Left renal pelvis (tissue), 4 donors: Measurements from ENCODE around the gene PRDM15. TPM values are rescaled to one million over a fixed set of nuclear protein-coding genes. Genes with fewer than 3 reads are reported as not detected.

Source experiments
- DNase-seq, 4 donors: peaks; one replicate each; pipeline ENCODE4 v3.0.0-alpha.2; 2013; ENCODE audit warnings: low read depth in 4 of 4, low spot score in 3 of 4
- polyA plus RNA-seq, 4 donors: library from polyadenylated mRNA; unstranded; fragments of 120-200 nt; gene quantifications; one replicate each; pipeline ENCODE4 v1.2.1, GENCODE V29; 2013; ENCODE audit not compliant: insufficient read length in 4 of 4

The PRDM15 gene
- polyA plus RNA-seq, 4 donors, result 5.7 to 8.0 (median 6.2) TPM

- DNase-seq, result no peak
Observed at GRCh38 chr21:41867313-41867712, 11.8 kb downstream of the PRDM15 start.

DNA sequence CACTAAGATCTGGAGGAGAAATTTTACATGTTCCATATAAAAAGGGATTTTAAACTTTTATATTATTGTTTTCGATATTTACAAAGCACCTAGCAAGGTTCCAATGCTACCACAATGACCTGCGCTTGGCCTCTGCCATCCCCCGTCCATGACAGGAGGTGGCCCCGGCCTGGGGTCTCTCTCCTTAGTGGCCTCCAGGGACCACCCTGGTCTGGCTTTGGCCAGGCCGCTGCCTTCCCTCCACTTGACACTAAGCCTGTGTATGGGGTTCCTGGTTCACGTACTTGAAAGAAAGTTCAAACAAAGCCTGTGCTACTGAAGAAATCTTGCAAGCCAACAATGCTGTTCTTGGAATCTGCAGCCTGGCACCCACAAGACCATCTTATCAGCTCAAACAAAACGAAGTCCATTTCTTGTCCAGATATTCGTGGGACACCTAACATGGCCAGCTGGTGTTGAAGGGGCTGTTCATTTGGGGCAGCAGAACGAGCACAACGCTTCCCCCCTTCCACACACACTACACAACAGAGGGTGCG, 12.8 kb downstream of the PRDM15 start:
- no peak for DNase-seq

GRCh38 chr21:41865002-41865777, 14.0 kb downstream of the PRDM15 start:
- DNase-seq, result no peak

DNA sequence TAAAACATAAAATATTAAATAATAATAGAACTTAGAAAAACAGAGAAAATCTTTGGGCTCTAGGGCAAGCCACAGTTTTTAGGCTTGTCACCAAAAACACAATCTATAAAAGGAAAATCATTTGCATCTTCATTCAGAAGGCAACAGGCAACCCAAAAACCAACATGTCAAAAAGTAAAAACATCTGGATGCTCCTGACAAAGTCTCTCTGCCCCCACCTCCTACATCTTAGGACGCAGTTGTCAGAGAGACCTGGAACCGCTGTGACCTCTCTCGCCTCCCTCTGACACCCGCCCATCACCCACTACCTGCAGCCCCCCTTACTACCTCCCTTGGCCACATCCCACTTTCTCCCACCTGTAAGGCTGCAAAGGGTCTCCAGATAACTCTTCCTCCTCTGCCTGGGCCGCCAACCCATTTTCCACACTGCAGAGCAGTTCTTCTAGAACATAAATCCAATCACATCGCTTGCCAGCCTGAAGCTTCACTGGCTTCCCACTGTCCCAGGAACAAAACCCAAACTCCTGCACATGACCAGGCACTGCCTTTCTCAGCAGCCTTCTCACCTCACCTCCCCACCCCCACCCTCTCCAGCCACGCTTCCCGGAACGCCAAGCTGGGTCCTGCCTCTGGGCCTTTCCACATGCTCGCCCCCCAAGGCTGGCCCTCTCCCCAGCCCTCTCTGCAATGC, 14.7 kb downstream of the PRDM15 start:
- DNase-seq, result no peak

- DNase-seq, result no peak
Observed at GRCh38 chr21:41863439-41863740, 15.8 kb downstream of the PRDM15 start.

DNA sequence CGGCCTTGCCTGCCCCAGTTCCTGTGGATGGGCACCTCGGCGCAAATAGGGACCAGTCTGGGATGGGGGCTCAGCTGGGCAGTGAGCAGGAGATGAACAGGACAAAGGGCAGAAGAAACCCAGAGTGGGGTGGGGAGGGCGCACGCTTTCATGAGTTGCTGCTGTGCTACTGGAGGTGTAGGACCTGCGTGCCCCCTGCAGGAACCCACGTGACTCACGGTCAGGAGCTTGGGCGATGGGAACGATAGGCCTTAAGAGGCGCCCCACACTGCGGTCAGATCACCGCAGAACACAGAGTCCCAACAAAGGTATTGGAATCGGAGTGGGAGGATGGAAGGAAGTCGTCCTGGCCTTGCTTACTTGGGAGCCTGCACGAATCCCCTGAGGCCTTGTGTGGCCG, 17.2 kb downstream of the PRDM15 start:
- no peak for DNase-seq

- DNase-seq, result no peak
Observed at GRCh38 chr21:41861255-41861654, 17.9 kb downstream of the PRDM15 start.

DNA sequence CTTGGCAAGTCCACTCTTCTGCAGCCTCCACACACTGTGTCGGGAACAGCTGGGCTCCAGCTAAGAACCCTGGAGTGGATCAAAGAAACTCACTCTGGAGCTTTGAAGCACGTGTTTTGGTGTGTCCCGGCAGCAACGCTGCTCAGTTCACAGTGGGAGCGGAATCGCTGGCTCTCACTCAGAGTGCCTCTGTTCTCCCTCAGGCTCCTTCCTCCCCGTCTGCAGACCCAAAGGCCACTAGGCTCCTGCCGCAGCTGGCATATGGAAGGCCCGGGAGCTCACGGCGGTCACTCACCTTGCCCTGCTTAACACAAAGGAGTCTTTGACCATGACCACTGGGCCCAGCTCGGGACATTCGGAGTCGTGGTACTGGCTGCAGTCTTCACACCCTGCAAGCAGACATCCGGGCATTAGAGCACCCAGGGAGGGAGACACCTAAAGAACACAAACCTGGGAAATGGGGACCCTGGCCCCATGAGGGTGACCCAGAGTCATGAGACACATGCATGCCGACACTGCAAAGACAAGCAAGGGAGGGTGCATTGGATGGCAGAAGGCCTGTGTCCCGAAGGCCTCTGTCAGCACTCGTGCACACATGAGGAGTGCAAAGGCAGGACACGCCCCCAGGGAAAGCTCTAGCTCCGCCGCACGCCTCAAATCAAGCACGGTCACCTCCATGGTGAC, 19.7 kb downstream of the PRDM15 start:
- no peak for DNase-seq

GRCh38 chr21:41858466-41859296, 20.5 kb downstream of the PRDM15 start:
- no peak for DNase-seq

DNA sequence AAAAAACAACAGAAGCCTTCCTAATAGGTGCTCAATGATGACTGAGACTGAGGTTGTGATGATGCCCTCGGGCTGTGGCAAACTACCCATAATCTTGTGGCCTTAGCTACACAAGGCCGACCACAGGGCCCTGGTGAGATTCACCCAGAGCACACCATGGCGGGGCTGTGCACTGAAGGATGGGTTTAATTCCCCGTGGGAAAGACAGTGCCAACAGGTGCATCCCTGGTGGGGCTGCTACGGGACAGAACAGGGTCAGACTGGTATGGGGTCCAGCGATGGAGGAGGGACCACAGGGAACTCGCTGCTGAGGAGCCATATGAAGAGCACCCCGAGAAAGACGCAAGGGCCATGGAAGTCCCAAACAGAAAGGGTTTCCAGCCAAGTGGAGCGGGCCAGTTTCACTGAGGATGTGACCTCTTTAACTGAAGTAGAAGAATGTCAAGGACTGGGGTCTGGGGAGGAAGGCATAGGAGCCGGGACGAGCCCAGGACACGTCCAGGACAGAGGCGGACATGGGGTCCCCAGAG, 21.3 kb downstream of the PRDM15 start:
- no peak for DNase-seq

DNA sequence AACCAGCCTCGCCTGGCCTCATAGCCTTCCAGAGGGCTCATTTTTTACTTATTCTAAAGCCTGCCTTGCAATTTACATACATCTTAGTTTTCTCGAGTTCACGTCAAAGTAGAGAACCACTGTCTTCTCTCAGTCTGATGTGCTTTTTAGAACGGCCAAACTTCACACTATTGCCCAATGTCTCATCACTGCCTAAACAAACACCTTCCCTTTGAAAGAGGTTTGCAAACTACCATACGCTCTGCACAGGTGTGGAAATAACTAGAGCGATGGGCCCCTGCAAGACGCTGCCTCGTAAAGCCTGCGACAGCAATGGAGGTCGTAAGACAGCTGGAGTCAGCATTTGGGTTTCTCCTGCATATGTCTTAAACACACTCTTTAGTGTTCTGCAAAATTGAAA, 22.6 kb downstream of the PRDM15 start:
- DNase-seq, result no peak

GRCh38 chr21:41854426-41854995, 24.6 kb downstream of the PRDM15 start:
- DNase-seq, result no peak

DNA sequence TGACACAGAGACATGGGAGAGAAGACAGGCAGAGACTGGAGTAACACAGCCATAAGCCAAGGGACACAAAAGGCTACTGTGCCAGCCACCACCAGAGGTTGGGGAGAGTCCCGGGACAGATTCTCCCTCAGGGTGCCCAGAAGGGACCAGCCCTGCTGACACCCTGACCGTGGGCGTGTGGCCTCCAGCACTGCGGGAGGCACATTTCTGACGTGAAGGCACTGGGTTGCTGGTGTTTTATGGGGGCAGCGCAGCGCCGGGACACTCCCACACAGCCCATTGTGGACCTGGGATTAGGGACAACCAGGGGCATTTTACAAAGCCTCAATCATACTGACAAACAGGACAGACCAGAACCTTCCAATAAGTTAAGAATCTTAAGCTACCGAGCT, 26.2 kb downstream of the PRDM15 start:
- no peak for DNase-seq

GRCh38 chr21:41852151-41852928, 26.8 kb downstream of the PRDM15 start:
- no peak for DNase-seq

DNA sequence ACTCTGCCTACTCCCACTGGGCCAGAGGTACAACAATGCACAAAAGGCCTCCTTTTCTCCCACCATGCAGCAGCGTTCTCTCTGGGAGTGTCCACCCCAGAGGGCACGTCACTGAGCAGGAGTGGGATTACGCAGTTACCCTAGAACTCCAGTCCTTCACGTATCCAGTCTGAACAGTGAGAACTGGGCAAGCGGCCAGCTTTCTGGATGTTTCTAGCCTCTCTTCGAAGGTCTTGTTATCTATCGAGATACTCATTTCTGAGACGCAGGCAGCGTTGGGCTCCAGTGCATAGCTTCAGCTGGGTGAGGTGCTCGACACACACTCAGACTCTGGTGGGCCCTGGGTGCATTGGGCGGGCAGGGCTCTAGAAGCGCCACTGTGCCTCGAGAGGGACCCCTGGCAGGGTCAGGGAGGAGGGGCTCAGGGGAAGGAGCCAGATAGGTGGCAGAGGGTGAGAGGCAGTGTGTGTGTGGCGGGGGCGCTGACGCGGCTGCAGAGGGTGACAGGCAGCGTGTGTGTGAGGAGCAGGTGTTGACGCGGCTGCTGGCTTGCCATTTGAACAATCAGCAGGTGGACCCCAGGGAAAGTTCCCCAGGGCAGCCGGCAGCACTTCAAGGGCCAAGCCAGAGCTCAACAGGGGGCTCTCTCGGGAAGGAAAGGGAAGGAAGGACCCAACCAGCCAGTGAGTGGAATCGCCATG, 27.9 kb downstream of the PRDM15 start:
- no peak for DNase-seq

- DNase-seq, result no peak
Observed at GRCh38 chr21:41850085-41850484, 29.1 kb downstream of the PRDM15 start.

GRCh38 chr21:41848958-41849580, 30.1 kb downstream of the PRDM15 start:
- no peak for DNase-seq

DNA sequence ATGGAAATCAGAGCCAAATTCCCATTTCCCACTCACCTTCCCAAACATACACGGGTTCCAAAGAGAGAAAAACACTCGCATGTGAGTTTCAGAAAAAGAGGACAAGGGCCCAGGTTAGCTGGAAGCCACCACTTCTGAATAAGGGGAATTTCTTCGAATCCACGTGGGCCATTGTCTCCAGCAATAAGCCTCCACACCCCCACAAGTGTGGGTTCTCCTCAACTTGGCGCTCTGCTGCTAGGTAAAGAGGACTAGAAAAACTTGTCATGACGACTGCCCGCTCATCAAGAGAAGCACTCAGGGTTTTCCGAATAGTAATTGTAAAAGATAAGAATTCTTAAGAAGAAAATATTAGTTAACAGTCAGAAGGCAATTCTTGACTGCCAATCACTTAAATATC, 30.6 kb downstream of the PRDM15 start:
- no peak for DNase-seq
